K562 (cell line): ENCODE measurements around the gene ANKRD61. TPM values are rescaled to one million over a fixed set of nuclear protein-coding genes. Genes with fewer than 3 reads are reported as not detected.

Experiments
- ADNP ChIP-seq: fragments of 200-800 bp; sonication (Bioruptor generic); IDR thresholded peaks from 2 replicates; pipeline ENCODE4 v1.6.1; 2016; ENCODE audit warnings: missing genetic modification characterization, missing compliant biosample characterization
- BHLHE40 ChIP-seq: IDR thresholded peaks from 2 replicates; pipeline ENCODE4 v1.6.1; 2011; ENCODE audit warnings: low read length, improper control_type of control experiment
- CAMTA2 ChIP-seq: fragments of 250-450 bp; sonication (Bioruptor Pico); conservative IDR thresholded peaks from 2 replicates; pipeline ENCODE4 v1.5.1; 2022
- CBFA2T2 ChIP-seq: fragments of 450-650 bp; conservative IDR thresholded peaks from 2 replicates; pipeline ENCODE4 v1.6.1; 2017; ENCODE audit warnings: mild to moderate bottlenecking
- CBX8 ChIP-seq: fragments of 200-600 bp; sonication (generic); IDR thresholded peaks from 2 replicates; pipeline ENCODE4 v1.6.1; 2012; ENCODE audit warnings: borderline replicate concordance, mixed run types, low read depth, mild to moderate bottlenecking, moderate library complexity, mixed read lengths, low read length, control low read depth, inconsistent platforms; ENCODE audit not compliant: poor library complexity, severe bottlenecking; ENCODE audit errors: extremely low read depth
- CREB1 ChIP-seq, 2 experiments: sonication (generic) in 1 of 2; formaldehyde crosslinking in 1 of 2; IDR thresholded peaks; 2 replicates each; pipeline versions ENCODE4 v1.6.1 to v1.8.0; 2012 to 2022; ENCODE audit warnings: inconsistent platforms in 1 of 2, mild to moderate bottlenecking in 1 of 2, missing genetic modification reagents in 1 of 2, moderate library complexity in 1 of 2
- ELF1 ChIP-seq: fragments of 200-800 bp; sonication (Bioruptor generic); IDR thresholded peaks from 2 replicates; pipeline ENCODE4 v1.6.1; 2016; ENCODE audit warnings: missing genetic modification characterization, missing compliant biosample characterization
- FOXJ2 ChIP-seq: fragments of 200-800 bp; sonication (Bioruptor generic); IDR thresholded peaks from 2 replicates; pipeline ENCODE4 v1.6.1; 2016; ENCODE audit warnings: missing genetic modification characterization, missing compliant biosample characterization
- GABPB2 ChIP-seq: fragments of 250-450 bp; sonication (Bioruptor Pico); conservative IDR thresholded peaks from 2 replicates; pipeline ENCODE4 v1.5.1; 2021; ENCODE audit warnings: mild to moderate bottlenecking
- KLF16 ChIP-seq: IDR thresholded peaks from 2 replicates; pipeline ENCODE4 v1.6.1; 2016; ENCODE audit warnings: antibody characterized with exemption
- LCOR ChIP-seq: sonication (generic); formaldehyde crosslinking; IDR thresholded peaks from 2 replicates; pipeline ENCODE4 v1.8.0; 2022; ENCODE audit warnings: mild to moderate bottlenecking, missing genetic modification reagents
- MYBL2 ChIP-seq, 2 experiments: fragments of 450-650 bp in 1 of 2; sonication (generic) in 1 of 2; formaldehyde crosslinking in 1 of 2; IDR thresholded peaks; 2 replicates each; pipeline versions ENCODE4 v1.6.1 to v1.8.1; 2017 to 2022; ENCODE audit warnings: borderline replicate concordance in 1 of 2, inconsistent platforms in 1 of 2, low read depth in 1 of 2, mild to moderate bottlenecking in 1 of 2, missing genetic modification reagents in 1 of 2, moderate library complexity in 1 of 2
- PCBP1 ChIP-seq: fragments of 200-400 bp; formaldehyde crosslinking; IDR thresholded peaks from 2 replicates; pipeline ENCODE4 v1.6.1; 2018; ENCODE audit warnings: mild to moderate bottlenecking, low read depth, low read length; ENCODE audit not compliant: poor library complexity, severe bottlenecking
- PKNOX1 ChIP-seq: fragments of 450-650 bp; IDR thresholded peaks from 2 replicates; pipeline ENCODE4 v1.6.1; 2016
- SMC3 ChIP-seq: conservative IDR thresholded peaks from 2 replicates; pipeline ENCODE4 v1.6.1; 2011; ENCODE audit warnings: low read depth, low read length, improper control_type of control experiment; ENCODE audit not compliant: insufficient read depth
- STAT5A ChIP-seq: IDR thresholded peaks from 2 replicates; pipeline ENCODE4 v1.6.1; 2012; ENCODE audit warnings: low read length, inconsistent platforms, borderline replicate concordance
- TAL1 ChIP-seq: fragments of 450-650 bp; IDR thresholded peaks from 2 replicates; pipeline ENCODE4 v1.6.1; 2016; ENCODE audit warnings: mild to moderate bottlenecking
- TBL1XR1 ChIP-seq, 2 experiments: IDR thresholded peaks; 2 replicates each; pipeline ENCODE4 v1.6.1; 2012; ENCODE audit warnings: improper control_type of control experiment in 2 of 2, low read length in 2 of 2, mild to moderate bottlenecking in 1 of 2
- TEAD4 ChIP-seq, 2 experiments: sonication (generic) in 1 of 2; formaldehyde crosslinking in 1 of 2; IDR thresholded peaks; 2 replicates each; pipeline versions ENCODE4 v1.6.1 to v1.8.0; 2012 to 2022; ENCODE audit warnings: borderline replicate concordance in 1 of 2, inconsistent platforms in 1 of 2, low read length in 1 of 2, mild to moderate bottlenecking in 1 of 2, missing genetic modification reagents in 1 of 2
- TRIM24 ChIP-seq, 2 experiments: fragments of 450-650 bp; IDR thresholded peaks; 2 replicates each; pipeline ENCODE4 v1.6.1; 2016
- U2AF2 ChIP-seq: fragments of 200-400 bp; formaldehyde crosslinking; optimal IDR thresholded peaks from 2 replicates; pipeline ENCODE3; 2017; ENCODE audit warnings: low read depth, mild to moderate bottlenecking, low read length
- ZNF12 ChIP-seq: sonication (generic); formaldehyde crosslinking; IDR thresholded peaks from 2 replicates; pipeline ENCODE4 v1.4.0; 2020; ENCODE audit warnings: mild to moderate bottlenecking, missing genetic modification reagents
- ZNF217 ChIP-seq: sonication (generic); formaldehyde crosslinking; IDR thresholded peaks from 2 replicates; pipeline ENCODE4 v1.8.0; 2022; ENCODE audit warnings: mild to moderate bottlenecking, missing genetic modification reagents
- ZNF253 ChIP-seq: fragments of 250-450 bp; sonication (Bioruptor Pico); conservative IDR thresholded peaks from 2 replicates; pipeline ENCODE4 v1.6.1; 2021; ENCODE audit warnings: mild to moderate bottlenecking
- ZNF780A ChIP-seq: fragments of 250-450 bp; sonication (Bioruptor Pico); IDR thresholded peaks from 2 replicates; pipeline ENCODE4 v1.5.0; 2021; ENCODE audit warnings: mild to moderate bottlenecking
- polyA plus RNA-seq, 8 experiments: library from polyadenylated mRNA; depleted of rRNA in 4 of 8; stranded (reverse) in 5 of 8; unstranded in 3 of 8; fragments of >200 nt; fragmentation: Nextera tagmentation in 2 of 8; fragmentation: Illumina TruSeq in 1 of 8; extraction: Ambion mirVana in 2 of 8; extraction: Trizol in 1 of 8; gene quantifications; 2 replicates each; pipeline versions ENCODE4 v1.2.1 to v1.2.3, GENCODE V29; 2011 to 2014; ENCODE audit warnings: inconsistent platforms in 1 of 8, missing spikeins in 1 of 8
- total RNA-seq, 7 experiments: library from RNA; depleted of rRNA in 6 of 7; stranded (reverse); fragments of >200 nt in 6 of 7; fragmentation: Illumina TruSeq in 2 of 7; extraction: Trizol in 2 of 7; gene quantifications; 2 replicates each; pipeline versions ENCODE4 v1.2.1 to v1.2.3, GENCODE V29; 2011 to 2021; ENCODE audit warnings: low replicate concordance in 1 of 7
- TF ChIP-seq, protein P1 (sequence below): IDR thresholded peaks from 2 replicates; pipeline ENCODE4 v1.6.1; 2016; ENCODE audit warnings: missing genetic modification characterization, missing compliant biosample characterization
- TF ChIP-seq, protein P2 (sequence below): fragments of 250-450 bp; sonication (Bioruptor Pico); IDR thresholded peaks from 2 replicates; pipeline ENCODE4 v1.8.0; 2021; ENCODE audit warnings: mild to moderate bottlenecking, moderate library complexity

ANKRD61 gene
- total and polyA plus RNA-seq, 9 of the 15 experiments (the other 6 are each of a cell fraction or from before 2014, with no cell fraction given): 0.08 to 0.11 (median 0.09) TPM; not detected in 5

- TF ChIP-seq MYBL2 (IDR thresholded peaks at IDR 0.05; ENCODE audit: low read depth) (no peak), MYBL2 (CRISPR knock-in tag; IDR thresholded peaks at IDR 0.05; ENCODE audit: borderline replicate concordance) (no peak), GABPB2 (CRISPR knock-in tag) (no peak), KLF16 (peak; percentile 55; the same call in 1 of the 2 replicates), CBX8 (no peak), PKNOX1 (0 out of 2 replicates have a peak, but pooled peaks have one; percentile 9), CAMTA2 (CRISPR knock-in tag) (no peak), ZNF253 (no peak), FOXJ2 (no peak), PCBP1 (no peak), ELF1 (tag) (no peak), TBL1XR1 (IDR thresholded peaks at IDR 0.05; ENCODE audit: low read length in 2 of 2) (no peak), CREB1 (IDR thresholded peaks at IDR 0.05) (peak; percentile 49; the same call in 1 of the 2 replicates), CREB1 (CRISPR knock-in tag; IDR thresholded peaks at IDR 0.05) (no peak), TRIM24 (IDR thresholded peaks at IDR 0.05) (peak; percentile 11 to 12; a peak in 1 of 4 replicates), TEAD4 (IDR thresholded peaks at IDR 0.05; ENCODE audit: low read length) (peak; percentile 81), TEAD4 (CRISPR knock-in tag; IDR thresholded peaks at IDR 0.05; ENCODE audit: borderline replicate concordance) (no peak), ADNP (no peak), STAT5A (peak; percentile 54), LCOR (CRISPR knock-in tag) (no peak), CBFA2T2 (peak; percentile 55), U2AF2 (no peak), SMC3 (no peak), TAL1 (peak; percentile 54; the same call in 1 of the 2 replicates), ZNF12 (no peak), BHLHE40 (peak; percentile 59; the same call in 1 of the 2 replicates), ZNF780A (CRISPR knock-in tag) (no peak), ZNF217 (no peak)
- TF ChIP-seq, protein P1, sequence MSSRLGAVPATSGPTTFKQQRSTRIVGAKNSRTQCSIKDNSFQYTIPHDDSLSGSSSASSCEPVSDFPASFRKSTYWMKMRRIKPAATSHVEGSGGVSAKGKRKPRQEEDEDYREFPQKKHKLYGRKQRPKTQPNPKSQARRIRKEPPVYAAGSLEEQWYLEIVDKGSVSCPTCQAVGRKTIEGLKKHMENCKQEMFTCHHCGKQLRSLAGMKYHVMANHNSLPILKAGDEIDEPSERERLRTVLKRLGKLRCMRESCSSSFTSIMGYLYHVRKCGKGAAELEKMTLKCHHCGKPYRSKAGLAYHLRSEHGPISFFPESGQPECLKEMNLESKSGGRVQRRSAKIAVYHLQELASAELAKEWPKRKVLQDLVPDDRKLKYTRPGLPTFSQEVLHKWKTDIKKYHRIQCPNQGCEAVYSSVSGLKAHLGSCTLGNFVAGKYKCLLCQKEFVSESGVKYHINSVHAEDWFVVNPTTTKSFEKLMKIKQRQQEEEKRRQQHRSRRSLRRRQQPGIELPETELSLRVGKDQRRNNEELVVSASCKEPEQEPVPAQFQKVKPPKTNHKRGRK (tag): no peak
- TF ChIP-seq, protein P2, sequence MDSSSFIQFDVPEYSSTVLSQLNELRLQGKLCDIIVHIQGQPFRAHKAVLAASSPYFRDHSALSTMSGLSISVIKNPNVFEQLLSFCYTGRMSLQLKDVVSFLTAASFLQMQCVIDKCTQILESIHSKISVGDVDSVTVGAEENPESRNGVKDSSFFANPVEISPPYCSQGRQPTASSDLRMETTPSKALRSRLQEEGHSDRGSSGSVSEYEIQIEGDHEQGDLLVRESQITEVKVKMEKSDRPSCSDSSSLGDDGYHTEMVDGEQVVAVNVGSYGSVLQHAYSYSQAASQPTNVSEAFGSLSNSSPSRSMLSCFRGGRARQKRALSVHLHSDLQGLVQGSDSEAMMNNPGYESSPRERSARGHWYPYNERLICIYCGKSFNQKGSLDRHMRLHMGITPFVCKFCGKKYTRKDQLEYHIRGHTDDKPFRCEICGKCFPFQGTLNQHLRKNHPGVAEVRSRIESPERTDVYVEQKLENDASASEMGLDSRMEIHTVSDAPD (CRISPR knock-in tag): no peak
These were observed 991 bp downstream of the ANKRD61 start (continued) for GRCh38 chr7:6032167-6032566.
